NAMALWA (cell line): ENCODE data around the gene GPNMB.
"Not testable (repeated sequence)": the region's sequence is repeated elsewhere in the genome, so short reads cannot be mapped to it uniquely, and the experiment has no call there.

Experiments
- DNase-seq: peaks from one replicate; pipeline ENCODE4 v3.0.0-alpha.2; 2015; ENCODE audit warnings: low spot score

The GPNMB gene

GRCh38 chr7:23306936-23307521 is 60.5 kb downstream of the GPNMB start:
- DNase-seq = no peak

GRCh38 chr7:23308754-23309153 is 62.2 kb downstream of the GPNMB start:
- no peak for DNase-seq

- DNase-seq = not testable (repeated sequence)
Observed at GRCh38 chr7:23312141-23312540, 65.6 kb downstream of the GPNMB start.

GRCh38 chr7:23315366-23315765 is 68.8 kb downstream of the GPNMB start:
- no peak for DNase-seq
